ENCODE data around the gene MYH7B. TPM values are rescaled to one million over a fixed set of nuclear protein-coding genes. Genes with fewer than 3 reads are reported as not detected.

Gene MYH7B
- total RNA-seq, 1 experiment from 2014 or later, result 1.0 TPM

DNA sequence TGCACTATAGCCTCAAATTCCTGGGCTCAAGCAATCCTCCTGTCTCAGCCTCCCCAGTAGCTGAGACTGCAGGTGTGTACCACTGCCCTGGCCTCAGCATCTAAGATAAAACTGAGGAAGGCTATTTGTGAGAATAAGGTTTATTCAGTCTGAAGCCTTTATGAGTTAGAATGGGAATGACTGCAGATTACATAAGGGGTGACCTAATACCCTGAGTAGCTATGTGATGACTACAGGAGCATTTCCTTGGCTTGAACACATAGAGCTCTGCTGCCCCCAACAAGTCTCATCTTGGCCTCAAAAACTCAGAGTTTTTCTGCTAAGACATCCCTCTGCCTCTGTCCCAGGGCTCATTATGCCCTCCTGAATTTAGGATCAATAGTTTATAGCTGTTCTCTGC, 7.6 kb upstream of the MYH7B start:
- 0 out of 2 replicates have a peak overlapping the region, but pooled peaks have one; percentile 17 for H3K4me2 ChIP-seq
- no peaks in the 10 kb centered on the region for H3K9me3 ChIP-seq (ENCODE audit: insufficient read depth, low read depth)
- no peak overlapping the region for H3K4me3 ChIP-seq
- CTCF ChIA-PET, result no interaction called here
- TF ChIP-seq EZH2 (IDR thresholded peaks at IDR 0.05; ENCODE audit: low read depth), result no peak
- TF ChIP-seq, protein P1, sequence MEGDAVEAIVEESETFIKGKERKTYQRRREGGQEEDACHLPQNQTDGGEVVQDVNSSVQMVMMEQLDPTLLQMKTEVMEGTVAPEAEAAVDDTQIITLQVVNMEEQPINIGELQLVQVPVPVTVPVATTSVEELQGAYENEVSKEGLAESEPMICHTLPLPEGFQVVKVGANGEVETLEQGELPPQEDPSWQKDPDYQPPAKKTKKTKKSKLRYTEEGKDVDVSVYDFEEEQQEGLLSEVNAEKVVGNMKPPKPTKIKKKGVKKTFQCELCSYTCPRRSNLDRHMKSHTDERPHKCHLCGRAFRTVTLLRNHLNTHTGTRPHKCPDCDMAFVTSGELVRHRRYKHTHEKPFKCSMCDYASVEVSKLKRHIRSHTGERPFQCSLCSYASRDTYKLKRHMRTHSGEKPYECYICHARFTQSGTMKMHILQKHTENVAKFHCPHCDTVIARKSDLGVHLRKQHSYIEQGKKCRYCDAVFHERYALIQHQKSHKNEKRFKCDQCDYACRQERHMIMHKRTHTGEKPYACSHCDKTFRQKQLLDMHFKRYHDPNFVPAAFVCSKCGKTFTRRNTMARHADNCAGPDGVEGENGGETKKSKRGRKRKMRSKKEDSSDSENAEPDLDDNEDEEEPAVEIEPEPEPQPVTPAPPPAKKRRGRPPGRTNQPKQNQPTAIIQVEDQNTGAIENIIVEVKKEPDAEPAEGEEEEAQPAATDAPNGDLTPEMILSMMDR (conservative IDR thresholded peaks at IDR 0.05), result no peak
- POLR2A ChIA-PET (ENCODE audit: unreplicated experiment), result interaction anchor here (0.5 to 0.6 kb wide), 2 partner anchors 86 to 410 kb away, joined by 4 to 5 read pairs; no protein-coding TSS in a partner anchor
- no TSS peak for BruUV-seq (replicated peaks)
- 0 out of 2 replicates have a peak overlapping the region, but pooled peaks have one; percentile 31 for H3K27ac ChIP-seq
- H3F3A ChIP-seq (ENCODE audit: insufficient read depth, low read depth), result peaks cover 52% of the 10 kb centered on the region
- H3K9me2 ChIP-seq (ENCODE audit: insufficient read depth), result no peaks in the 10 kb centered on the region
- no peak overlapping the region for H2AFZ ChIP-seq
- no peak for DNase-seq
- no peaks in the 10 kb centered on the region for H3K27me3 ChIP-seq (ENCODE audit: insufficient read depth, low read depth)
- H3K4me1 ChIP-seq (replicated peaks; ENCODE audit: insufficient read depth), result peaks cover 87% of the 10 kb centered on the region
- intact Hi-C loops (cut with micrococcal nuclease; ENCODE audit: unreplicated experiment), result no loop called here
- peaks cover 31% of the 10 kb centered on the region for H3K36me3 ChIP-seq (ENCODE audit: low read depth)
- no peaks in the 10 kb centered on the region for H4K20me1 ChIP-seq (ENCODE audit: insufficient read depth)
- H3K79me2 ChIP-seq (ENCODE audit: low read depth), result peaks cover 20% of the 10 kb centered on the region; the same call in 1 of the 2 replicates

DNA sequence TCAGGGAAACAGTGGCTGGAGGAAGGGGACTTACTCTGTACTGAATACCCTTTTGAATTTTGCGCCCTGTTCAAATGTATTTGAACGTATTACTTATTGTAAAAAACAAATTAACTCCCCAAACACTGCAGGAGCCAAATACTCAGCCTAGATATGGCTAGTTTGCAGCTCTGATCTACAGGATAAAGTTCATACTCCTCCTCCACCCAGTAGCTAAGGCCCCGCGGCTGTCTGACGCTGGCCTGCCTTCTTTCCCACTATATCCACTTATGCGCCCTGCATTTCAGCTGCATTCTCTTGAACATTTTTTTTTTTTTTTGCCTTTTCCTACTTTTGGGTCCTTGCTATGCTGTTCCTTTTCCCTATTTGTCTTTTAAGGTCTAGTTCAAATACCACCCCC, 6.5 kb upstream of the MYH7B start:
- Histone ChIP-seq H3K4me1 (replicated peaks; ENCODE audit: insufficient read depth) (peaks cover 81% of the 10 kb centered on the region), H3F3A (ENCODE audit: insufficient read depth, low read depth) (peaks cover 41% of the 10 kb centered on the region), H3K9me3 (ENCODE audit: insufficient read depth, low read depth) (no peaks in the 10 kb centered on the region), H3K27me3 (ENCODE audit: insufficient read depth, low read depth) (no peaks in the 10 kb centered on the region), H4K20me1 (ENCODE audit: insufficient read depth) (no peaks in the 10 kb centered on the region), H3K4me3 (no peak overlapping the region), H3K27ac (no peak overlapping the region), H3K79me2 (ENCODE audit: low read depth) (peaks cover 25% of the 10 kb centered on the region), H3K4me2 (no peak overlapping the region), H2AFZ (no peak overlapping the region), H3K9me2 (ENCODE audit: insufficient read depth) (no peaks in the 10 kb centered on the region), H3K36me3 (ENCODE audit: low read depth) (peaks cover 31% of the 10 kb centered on the region)
- CTCF ChIA-PET, result no interaction called here
- intact Hi-C loops (cut with micrococcal nuclease; ENCODE audit: unreplicated experiment), result no loop called here
- POLR2A ChIA-PET (ENCODE audit: unreplicated experiment), result no interaction called here
- DNase-seq, result no peak
- no TSS peak for BruUV-seq (replicated peaks)
- no peak for TF ChIP-seq EZH2 (IDR thresholded peaks at IDR 0.05; ENCODE audit: low read depth)
- TF ChIP-seq, protein P1 (conservative IDR thresholded peaks at IDR 0.05), result no peak

DNA sequence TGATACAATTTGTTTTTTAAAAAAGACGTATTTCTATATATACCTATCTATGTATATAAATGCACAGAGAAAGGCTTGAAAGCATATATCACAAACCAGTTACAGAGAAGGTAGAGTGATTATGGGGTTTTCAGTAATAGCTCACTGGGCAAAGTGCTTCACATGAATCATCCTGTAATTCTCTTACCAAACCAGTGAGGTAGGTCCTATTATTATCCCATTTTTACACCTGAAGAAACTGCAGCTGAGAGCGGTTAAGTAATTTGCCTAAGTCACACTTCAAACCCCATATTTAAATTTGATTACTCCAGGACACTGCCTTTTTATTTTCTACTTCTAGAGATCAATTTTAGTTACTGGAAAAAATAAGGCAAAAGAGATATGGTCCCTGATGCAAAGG, 4.4 kb upstream of the MYH7B start:
- H3F3A ChIP-seq (ENCODE audit: insufficient read depth, low read depth), result peaks cover 30% of the 10 kb centered on the region
- intact Hi-C loops (cut with micrococcal nuclease; ENCODE audit: unreplicated experiment), result no loop called here
- no peaks in the 10 kb centered on the region for H3K9me2 ChIP-seq (ENCODE audit: insufficient read depth)
- no peaks in the 10 kb centered on the region for H3K27me3 ChIP-seq (ENCODE audit: insufficient read depth, low read depth)
- H3K36me3 ChIP-seq (ENCODE audit: low read depth), result peaks cover 31% of the 10 kb centered on the region
- TF ChIP-seq EZH2 (IDR thresholded peaks at IDR 0.05; ENCODE audit: low read depth), result no peak
- TF ChIP-seq, protein P1 (conservative IDR thresholded peaks at IDR 0.05), result no peak
- no peaks in the 10 kb centered on the region for H4K20me1 ChIP-seq (ENCODE audit: insufficient read depth)
- POLR2A ChIA-PET (ENCODE audit: unreplicated experiment), result interaction anchor here (0.6 kb wide), 1 partner anchor 1135 kb away, joined by 4 read pairs; no protein-coding TSS in a partner anchor
- CTCF ChIA-PET, result interaction anchor here (0.6 kb wide), 2 partner anchors 72 to 1034 kb away, joined by 3 to 6 read pairs; no protein-coding TSS in a partner anchor
- H3K4me2 ChIP-seq, result peak overlapping the region; percentile 48
- peak overlapping the region; percentile 51 for H3K27ac ChIP-seq
- no peak overlapping the region for H3K4me3 ChIP-seq
- H3K79me2 ChIP-seq (ENCODE audit: low read depth), result peaks cover 34% of the 10 kb centered on the region
- H3K4me1 ChIP-seq (replicated peaks; ENCODE audit: insufficient read depth), result peaks cover 71% of the 10 kb centered on the region
- no peaks in the 10 kb centered on the region for H3K9me3 ChIP-seq (ENCODE audit: insufficient read depth, low read depth)
- peak in 1 of 2 experiments; percentile 75 for DNase-seq
- H2AFZ ChIP-seq, result no peak overlapping the region
- no TSS peak for BruUV-seq (replicated peaks)
